Endothelial cell of hepatic sinusoid (primary cell): Measurements from ENCODE around the gene GPR157.

Source experiments
- in situ Hi-C: cut with HindIII; loops from 2 replicates; pipeline ENCODE4 v1.10.0; 2017; ENCODE audit warnings: low sequenced_read_pairs

GPR157 gene

DNA sequence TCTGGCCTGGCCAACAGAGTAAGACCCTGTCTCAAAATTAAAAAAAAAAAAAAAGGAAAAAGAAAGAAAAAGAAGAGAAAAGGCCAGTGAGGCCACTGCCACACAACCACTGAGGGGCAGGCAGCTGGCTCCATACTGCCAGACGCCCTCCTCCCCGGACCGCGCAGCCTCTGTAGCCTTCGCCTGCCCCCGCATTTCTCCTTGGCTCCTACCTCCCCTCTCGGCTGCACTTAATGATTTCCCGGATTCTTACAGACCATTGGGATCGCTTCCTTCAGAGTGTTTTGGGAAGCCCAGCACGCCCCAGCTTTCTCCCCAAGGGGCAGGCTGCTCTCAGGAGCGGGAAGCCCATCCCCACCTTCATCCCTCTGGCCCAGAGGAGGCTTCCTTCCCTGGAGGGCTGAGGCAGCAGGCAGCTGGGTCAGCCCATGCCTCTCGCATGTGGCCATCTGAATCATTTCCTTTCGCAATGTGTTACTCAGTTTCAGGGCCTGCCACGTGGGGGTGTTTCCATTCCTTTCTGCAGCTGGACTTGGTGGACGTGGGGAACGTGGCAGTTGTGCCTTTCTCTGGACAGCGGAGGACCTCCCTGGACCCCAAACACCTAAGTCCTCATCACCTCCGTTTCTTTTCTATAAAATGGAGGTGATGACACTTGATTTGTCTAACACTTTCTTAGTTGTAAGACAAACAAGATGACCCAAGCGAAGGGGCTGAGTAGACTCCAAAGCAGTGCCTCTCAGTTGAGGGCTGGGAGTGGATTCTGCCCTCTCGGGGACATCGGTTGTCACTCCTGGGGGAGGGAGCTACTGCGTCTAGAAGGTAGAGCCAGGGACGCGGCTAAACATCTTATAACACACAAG is 61.7 kb downstream of the GPR157 start:
- in situ Hi-C loops = no loop called here

DNA sequence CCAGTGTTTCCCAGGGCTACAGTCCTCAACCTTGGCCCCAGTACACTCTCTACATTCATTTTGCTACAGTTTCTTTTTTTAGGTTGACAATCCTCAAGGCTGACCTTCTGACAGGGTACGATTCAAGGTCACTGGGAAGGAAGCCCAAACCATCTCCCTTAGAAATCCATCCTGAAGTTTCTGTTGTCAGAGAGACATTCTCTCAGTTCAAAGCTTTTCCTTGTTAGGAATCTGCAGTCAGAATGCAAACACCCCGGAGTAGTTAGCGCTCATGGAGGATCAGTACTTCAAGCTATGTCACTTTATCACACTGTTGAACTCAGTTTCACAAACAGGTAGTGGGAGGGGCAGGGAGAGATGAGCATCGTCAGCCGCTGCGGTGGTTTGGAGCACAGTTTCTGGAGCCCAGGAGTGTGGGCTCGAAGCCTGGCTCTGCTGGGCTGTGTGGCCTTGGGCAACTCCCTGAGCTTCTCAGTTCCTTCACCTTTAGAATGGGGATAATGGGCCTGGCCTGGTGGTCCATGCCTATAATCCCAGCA is 63.6 kb downstream of the GPR157 start:
- in situ Hi-C loops = no loop called here

GRCh38 chr1:9062846-9063245 is 66.1 kb downstream of the GPR157 start:
- in situ Hi-C loops = no loop called here

- in situ Hi-C loops = no loop called here
Measured at GRCh38 chr1:9062021-9062471, 66.9 kb downstream of the GPR157 start.

DNA sequence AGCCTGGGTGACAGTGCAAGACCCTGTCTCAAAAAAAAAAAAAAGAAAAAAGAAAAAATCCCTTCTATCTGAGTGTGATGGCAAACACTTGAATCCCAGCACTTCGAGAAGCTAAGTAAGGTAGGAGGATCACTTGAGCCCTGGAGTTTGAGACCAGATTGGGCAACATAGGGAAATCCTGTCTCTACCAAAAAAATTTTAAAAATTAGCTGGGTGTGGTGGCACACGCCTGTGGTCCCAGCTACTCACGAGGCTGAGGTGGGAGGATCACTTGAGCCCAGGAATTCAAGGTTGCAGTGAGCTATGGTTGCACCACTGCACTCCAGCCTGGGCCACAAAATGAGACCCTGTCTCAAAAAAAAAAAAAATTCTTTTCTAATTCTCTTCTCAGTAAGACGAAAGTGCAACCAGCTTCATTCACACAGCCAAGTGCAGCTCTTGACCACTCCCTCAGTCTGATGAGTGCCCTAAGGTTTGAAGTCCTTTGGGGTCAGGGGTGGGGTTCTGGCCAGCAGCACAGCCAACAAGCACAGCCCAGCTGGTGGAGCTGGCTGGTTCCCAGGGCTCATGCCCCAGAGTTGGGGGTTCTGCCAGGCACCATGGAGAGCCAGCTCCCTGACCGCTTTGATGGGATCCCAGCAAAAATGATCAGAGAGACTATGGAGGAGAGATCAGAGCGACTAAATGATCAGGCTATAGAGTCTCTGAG is 67.5 kb downstream of the GPR157 start:
- in situ Hi-C loops = no loop called here

GRCh38 chr1:9059891-9060744 is 68.8 kb downstream of the GPR157 start:
- in situ Hi-C loops = no loop called here

DNA sequence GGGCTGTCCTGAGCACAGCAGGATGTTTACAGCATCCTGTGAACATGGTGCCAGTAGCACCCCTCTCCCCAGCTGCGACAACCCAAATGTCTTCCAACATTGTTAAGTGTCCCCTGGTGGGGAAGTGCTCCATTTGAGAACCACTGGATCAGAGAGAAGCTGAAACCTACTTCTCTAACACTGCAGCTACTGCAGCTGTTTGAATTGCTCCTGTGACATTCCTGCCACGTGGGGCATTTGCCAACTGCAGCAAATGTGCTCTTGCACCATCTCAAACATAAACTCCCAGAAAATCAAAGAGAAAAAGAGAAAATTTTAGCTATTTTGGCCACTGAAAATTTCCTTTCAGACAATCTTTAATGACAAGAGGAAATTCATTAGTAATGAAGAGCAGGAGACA is 70.4 kb downstream of the GPR157 start:
- in situ Hi-C loops = no loop called here

DNA sequence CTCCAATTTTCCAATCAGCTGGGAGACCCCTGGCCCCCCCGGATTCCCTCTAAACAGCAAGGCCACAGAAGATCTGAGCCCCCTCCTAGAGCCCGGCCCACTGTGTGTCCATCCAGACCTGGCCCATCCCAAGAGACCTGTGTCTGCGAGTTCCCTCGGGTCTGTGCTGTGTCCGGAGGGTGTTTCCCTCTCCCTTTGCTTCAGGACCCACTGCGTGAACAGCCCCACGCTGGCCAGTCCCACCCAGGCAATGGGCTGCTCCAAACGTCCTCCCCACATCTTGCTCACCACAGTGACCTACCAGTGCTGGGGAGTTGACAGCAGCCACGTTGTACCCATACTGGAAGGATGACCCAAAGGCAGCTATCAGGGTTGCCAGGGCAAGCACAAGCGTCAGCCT is 71.1 kb downstream of the GPR157 start:
- in situ Hi-C loops = no loop called here

DNA sequence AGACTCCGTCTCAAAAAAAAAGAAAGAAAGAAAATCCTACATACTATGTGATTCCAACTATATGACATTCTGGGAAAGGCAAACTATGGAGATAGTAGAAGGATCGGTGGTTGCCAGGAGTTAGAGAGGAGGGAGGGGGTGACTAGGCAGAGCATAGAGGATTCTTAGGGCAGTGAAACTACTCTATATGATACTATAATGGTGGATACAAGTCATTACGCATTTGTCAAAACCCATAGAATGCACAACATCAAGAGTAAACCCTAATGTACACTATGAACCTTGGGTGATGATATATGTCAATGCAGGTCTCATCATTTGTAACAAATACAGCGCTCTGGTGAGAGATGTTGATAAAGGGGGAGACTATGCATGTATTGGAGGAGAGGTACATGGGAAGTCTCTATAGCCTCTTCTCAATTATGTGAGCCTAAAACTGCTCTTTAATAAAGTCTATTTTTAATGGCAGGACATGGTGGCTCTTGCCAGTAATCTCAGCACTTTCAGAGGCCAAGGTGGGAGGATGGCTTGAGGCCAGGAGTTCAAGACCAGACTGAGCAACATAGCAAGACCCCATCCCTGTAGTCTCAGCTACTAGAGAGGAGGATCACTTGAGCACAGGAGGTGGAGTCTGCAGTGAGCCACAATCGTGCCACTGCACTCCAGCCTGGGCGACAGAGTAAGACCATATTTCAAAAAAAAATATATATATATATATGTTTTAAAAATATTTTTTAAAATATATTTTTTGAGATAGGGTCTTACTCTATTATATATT is 76.4 kb downstream of the GPR157 start:
- in situ Hi-C loops = no loop called here

- in situ Hi-C loops = no loop called here
Measured at GRCh38 chr1:9051379-9051778, 77.5 kb downstream of the GPR157 start.

DNA sequence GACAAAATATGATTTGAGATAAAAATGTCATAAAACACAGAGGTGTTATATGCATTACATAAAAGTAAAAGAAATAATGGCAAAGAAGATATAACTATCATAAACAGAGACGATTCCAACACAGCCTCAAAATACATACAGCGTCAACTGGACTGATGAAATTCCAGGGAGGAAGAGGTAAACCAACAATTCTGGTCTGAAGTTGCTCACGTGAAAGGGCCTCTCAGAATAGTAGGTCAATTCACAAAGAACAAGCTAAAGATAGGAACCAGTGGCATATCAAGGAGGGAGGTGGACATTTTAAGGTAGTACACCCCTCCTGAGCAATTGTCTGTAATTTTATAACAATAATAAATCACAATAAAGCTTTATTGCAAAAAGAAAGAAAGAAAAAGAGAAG is 78.1 kb downstream of the GPR157 start:
- in situ Hi-C loops = no loop called here
